DND-41 (cell line): ENCODE measurements around the gene TMEM151A.

ENCODE experiments used
- EZH2 ChIP-seq: IDR thresholded peaks from 3 replicates; pipeline ENCODE4 v1.6.1; 2012; ENCODE audit warnings: borderline replicate concordance, low read depth, mild to moderate bottlenecking, moderate library complexity, low read length, inconsistent platforms; ENCODE audit not compliant: severe bottlenecking
- TF ChIP-seq, protein P1 (sequence below): IDR thresholded peaks from 2 replicates; pipeline ENCODE4 v1.5.1; 2012; ENCODE audit warnings: borderline replicate concordance, low read length, moderate library complexity, mild to moderate bottlenecking; ENCODE audit not compliant: poor library complexity, severe bottlenecking; ENCODE audit errors: extremely low read depth

DNA sequence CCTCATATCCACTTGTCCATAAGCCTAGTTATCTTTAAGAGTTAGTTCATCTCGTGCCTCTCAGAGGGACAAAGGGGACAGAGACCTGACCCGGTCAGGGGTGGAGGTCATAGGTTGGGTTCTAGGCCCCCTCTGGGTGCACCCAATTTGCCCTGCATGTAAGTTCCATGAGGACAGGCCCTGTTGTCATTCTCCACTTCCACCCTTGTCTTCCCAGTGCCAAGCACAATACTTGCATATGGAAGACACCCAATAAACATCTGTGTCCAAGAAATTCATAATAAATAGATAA lies 1.4 kb upstream of the TMEM151A start:
- TF ChIP-seq, protein P1, sequence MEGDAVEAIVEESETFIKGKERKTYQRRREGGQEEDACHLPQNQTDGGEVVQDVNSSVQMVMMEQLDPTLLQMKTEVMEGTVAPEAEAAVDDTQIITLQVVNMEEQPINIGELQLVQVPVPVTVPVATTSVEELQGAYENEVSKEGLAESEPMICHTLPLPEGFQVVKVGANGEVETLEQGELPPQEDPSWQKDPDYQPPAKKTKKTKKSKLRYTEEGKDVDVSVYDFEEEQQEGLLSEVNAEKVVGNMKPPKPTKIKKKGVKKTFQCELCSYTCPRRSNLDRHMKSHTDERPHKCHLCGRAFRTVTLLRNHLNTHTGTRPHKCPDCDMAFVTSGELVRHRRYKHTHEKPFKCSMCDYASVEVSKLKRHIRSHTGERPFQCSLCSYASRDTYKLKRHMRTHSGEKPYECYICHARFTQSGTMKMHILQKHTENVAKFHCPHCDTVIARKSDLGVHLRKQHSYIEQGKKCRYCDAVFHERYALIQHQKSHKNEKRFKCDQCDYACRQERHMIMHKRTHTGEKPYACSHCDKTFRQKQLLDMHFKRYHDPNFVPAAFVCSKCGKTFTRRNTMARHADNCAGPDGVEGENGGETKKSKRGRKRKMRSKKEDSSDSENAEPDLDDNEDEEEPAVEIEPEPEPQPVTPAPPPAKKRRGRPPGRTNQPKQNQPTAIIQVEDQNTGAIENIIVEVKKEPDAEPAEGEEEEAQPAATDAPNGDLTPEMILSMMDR = no peak
- no peak for TF ChIP-seq EZH2
